ENCODE data around the gene DNALI1. TPM values are rescaled to one million over a fixed set of nuclear protein-coding genes. Genes with fewer than 3 reads are reported as not detected.

Gene DNALI1
- total and polyA plus RNA-seq, 10 of the 15 experiments (the other 5 are each of a cell fraction or from before 2014, with no cell fraction given): 0.03 to 0.13 (median 0.05) TPM; not detected in 7

DNA sequence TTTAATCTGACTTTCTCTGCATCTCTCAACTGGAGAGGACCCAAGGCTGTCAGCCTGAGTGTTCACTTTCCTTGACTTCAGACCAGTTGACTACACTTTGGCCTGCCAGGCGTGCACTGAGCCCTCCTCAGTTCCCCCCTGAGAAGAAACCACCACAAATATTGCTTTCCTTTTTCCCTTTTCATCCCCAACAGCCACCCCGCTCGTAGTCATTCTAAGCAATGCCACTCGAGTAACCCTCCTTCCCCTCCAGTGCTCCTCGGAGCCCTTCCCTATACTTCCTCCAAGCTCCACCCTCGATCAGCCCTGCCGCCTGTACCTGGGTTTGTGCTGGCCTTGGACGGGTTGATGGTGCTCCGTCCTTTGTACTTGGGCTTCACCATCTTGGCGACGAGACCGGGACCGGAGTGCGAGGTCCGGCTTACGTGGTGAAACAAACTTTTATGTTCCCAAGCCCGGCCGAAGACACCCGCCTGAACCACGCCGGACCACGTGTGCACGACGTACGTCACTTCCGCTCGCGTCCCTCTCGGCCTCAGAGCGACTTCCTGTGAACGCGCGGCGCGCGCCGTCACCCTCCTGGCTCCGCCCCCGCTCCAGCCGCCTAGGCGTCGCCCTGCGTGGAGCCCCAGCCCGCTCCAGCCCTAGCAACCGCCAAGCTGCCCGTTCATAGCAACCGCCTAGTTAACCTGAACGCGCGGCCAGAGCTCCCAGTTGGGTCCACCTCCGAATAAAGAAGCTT, 38.9 kb downstream of the DNALI1 start, which contains the start of gene GNL2 (continued):
- TF ChIP-seq MEF2A (IDR thresholded peaks at IDR 0.05; ENCODE audit: insufficient read depth, low read depth, low read length) (no peak), MYC (IDR thresholded peaks at IDR 0.05; ENCODE audit: insufficient read depth, insufficient read length, insufficient replicate concordance, low read length, severe bottlenecking) (peak; percentile 82), POLR2A (IDR thresholded peaks at IDR 0.05; ENCODE audit: low read depth, low read length) (peak; percentile 96), RAD21 (IDR thresholded peaks at IDR 0.05; ENCODE audit: insufficient read depth, low read depth, low read length) (no peak), NFYA (IDR thresholded peaks at IDR 0.05; ENCODE audit: borderline replicate concordance, low read depth, low read length) (no peak), SMAD1 (IDR thresholded peaks at IDR 0.05; ENCODE audit: low read depth, partially characterized antibody) (no peak), STAT1 (conservative IDR thresholded peaks at IDR 0.05) (0 out of 2 replicates have a peak, but pooled peaks have one; percentile 35), IKZF2 (IDR thresholded peaks at IDR 0.05) (no peak), HCFC1 (IDR thresholded peaks at IDR 0.05; ENCODE audit: low read length) (peak; percentile 40), ZNF622 (IDR thresholded peaks at IDR 0.05) (no peak), SMAD5 (IDR thresholded peaks at IDR 0.05; ENCODE audit: low read depth) (peak; percentile 65; the same call in 1 of the 2 replicates), SIN3A (IDR thresholded peaks at IDR 0.05; ENCODE audit: low read depth, low read length) (peak; percentile 86), SMC3 (IDR thresholded peaks at IDR 0.05; ENCODE audit: borderline replicate concordance, low read length) (peak; percentile 4; the same call in 1 of the 2 replicates), CBX5 (IDR thresholded peaks at IDR 0.05; ENCODE audit: low read depth) (no peak), FOS (IDR thresholded peaks at IDR 0.05; ENCODE audit: borderline replicate concordance, extremely low read depth, insufficient read length) (no peak), SPI1 (IDR thresholded peaks at IDR 0.05; ENCODE audit: borderline replicate concordance, insufficient read depth, low read depth, low read length) (peak; percentile 4; the same call in 1 of the 2 replicates), RB1 (IDR thresholded peaks at IDR 0.05; ENCODE audit: borderline replicate concordance) (peak; percentile 65), ZNF384 (IDR thresholded peaks at IDR 0.05; ENCODE audit: borderline replicate concordance, low read depth, low read length) (no peak), DPF2 (IDR thresholded peaks at IDR 0.05) (peak; percentile 34; the same call in 1 of the 2 replicates), SRF (IDR thresholded peaks at IDR 0.05; ENCODE audit: low read depth in 2 of 2, low read length in 2 of 2) (no peak), EZH2 (IDR thresholded peaks at IDR 0.05; ENCODE audit: borderline replicate concordance, control insufficient read depth, low read depth, low read length) (no peak), EGR1 (IDR thresholded peaks at IDR 0.05; ENCODE audit: borderline replicate concordance in 1 of 2, low read depth in 2 of 2, low read length in 2 of 2) (peak in 1 of 2 experiments; percentile 84; a peak in 2 of 3 replicates), LARP7 (IDR thresholded peaks at IDR 0.05) (0 out of 2 replicates have a peak, but pooled peaks have one; percentile 65), MTA2 (IDR thresholded peaks at IDR 0.05; ENCODE audit: low read depth) (no peak), YY1 (IDR thresholded peaks at IDR 0.05; ENCODE audit: low read depth, low read length) (no peak), GATAD2B (conservative IDR thresholded peaks at IDR 0.05; ENCODE audit: low read depth) (no peak)
- TF ChIP-seq, protein P1, sequence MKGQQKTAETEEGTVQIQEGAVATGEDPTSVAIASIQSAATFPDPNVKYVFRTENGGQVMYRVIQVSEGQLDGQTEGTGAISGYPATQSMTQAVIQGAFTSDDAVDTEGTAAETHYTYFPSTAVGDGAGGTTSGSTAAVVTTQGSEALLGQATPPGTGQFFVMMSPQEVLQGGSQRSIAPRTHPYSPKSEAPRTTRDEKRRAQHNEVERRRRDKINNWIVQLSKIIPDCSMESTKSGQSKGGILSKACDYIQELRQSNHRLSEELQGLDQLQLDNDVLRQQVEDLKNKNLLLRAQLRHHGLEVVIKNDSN (IDR thresholded peaks at IDR 0.05; ENCODE audit: borderline replicate concordance, extremely low read length, insufficient read depth, low read depth, low read length): peak; percentile 90
- TF ChIP-seq, protein P2, sequence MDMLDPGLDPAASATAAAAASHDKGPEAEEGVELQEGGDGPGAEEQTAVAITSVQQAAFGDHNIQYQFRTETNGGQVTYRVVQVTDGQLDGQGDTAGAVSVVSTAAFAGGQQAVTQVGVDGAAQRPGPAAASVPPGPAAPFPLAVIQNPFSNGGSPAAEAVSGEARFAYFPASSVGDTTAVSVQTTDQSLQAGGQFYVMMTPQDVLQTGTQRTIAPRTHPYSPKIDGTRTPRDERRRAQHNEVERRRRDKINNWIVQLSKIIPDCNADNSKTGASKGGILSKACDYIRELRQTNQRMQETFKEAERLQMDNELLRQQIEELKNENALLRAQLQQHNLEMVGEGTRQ (IDR thresholded peaks at IDR 0.05; ENCODE audit: borderline replicate concordance, low read depth, low read length): peak; percentile 84
- TF ChIP-seq, protein P3, sequence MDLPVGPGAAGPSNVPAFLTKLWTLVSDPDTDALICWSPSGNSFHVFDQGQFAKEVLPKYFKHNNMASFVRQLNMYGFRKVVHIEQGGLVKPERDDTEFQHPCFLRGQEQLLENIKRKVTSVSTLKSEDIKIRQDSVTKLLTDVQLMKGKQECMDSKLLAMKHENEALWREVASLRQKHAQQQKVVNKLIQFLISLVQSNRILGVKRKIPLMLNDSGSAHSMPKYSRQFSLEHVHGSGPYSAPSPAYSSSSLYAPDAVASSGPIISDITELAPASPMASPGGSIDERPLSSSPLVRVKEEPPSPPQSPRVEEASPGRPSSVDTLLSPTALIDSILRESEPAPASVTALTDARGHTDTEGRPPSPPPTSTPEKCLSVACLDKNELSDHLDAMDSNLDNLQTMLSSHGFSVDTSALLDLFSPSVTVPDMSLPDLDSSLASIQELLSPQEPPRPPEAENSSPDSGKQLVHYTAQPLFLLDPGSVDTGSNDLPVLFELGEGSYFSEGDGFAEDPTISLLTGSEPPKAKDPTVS (IDR thresholded peaks at IDR 0.05; ENCODE audit: low read depth, low read length): no peak
